Cardiac fibroblast (primary cell): Measurements from ENCODE around the gene ZNF532.
A peak's percentile ranks its signal among the peaks of the same experiment; 100 is the strongest.
"Not testable (repeated sequence)": the region's sequence is repeated elsewhere in the genome, so short reads cannot be mapped to it uniquely, and the experiment has no call there.

Experiments
- DNase-seq, 2 donors: peaks; one replicate each; pipeline versions ENCODE4 v3.0.0 to v3.0.0-alpha.2; 2010; ENCODE audit warnings: low read depth in 2 of 2
- H3K4me3 ChIP-seq, 2 donors: replicated peaks in 1 of 2; 1 replicate in 1 of 2; 2 replicates in 1 of 2; pipeline ENCODE4 v1.5.1; 2011; ENCODE audit warnings: low read depth in 2 of 2, low read length in 2 of 2, mild to moderate bottlenecking in 2 of 2, moderate library complexity in 1 of 2
- TF ChIP-seq, protein P1 (sequence below): IDR thresholded peaks from one replicate; pipeline ENCODE4 v1.5.1; 2011; ENCODE audit warnings: low read depth, mild to moderate bottlenecking, low read length, inconsistent platforms

The ZNF532 gene, protein sequence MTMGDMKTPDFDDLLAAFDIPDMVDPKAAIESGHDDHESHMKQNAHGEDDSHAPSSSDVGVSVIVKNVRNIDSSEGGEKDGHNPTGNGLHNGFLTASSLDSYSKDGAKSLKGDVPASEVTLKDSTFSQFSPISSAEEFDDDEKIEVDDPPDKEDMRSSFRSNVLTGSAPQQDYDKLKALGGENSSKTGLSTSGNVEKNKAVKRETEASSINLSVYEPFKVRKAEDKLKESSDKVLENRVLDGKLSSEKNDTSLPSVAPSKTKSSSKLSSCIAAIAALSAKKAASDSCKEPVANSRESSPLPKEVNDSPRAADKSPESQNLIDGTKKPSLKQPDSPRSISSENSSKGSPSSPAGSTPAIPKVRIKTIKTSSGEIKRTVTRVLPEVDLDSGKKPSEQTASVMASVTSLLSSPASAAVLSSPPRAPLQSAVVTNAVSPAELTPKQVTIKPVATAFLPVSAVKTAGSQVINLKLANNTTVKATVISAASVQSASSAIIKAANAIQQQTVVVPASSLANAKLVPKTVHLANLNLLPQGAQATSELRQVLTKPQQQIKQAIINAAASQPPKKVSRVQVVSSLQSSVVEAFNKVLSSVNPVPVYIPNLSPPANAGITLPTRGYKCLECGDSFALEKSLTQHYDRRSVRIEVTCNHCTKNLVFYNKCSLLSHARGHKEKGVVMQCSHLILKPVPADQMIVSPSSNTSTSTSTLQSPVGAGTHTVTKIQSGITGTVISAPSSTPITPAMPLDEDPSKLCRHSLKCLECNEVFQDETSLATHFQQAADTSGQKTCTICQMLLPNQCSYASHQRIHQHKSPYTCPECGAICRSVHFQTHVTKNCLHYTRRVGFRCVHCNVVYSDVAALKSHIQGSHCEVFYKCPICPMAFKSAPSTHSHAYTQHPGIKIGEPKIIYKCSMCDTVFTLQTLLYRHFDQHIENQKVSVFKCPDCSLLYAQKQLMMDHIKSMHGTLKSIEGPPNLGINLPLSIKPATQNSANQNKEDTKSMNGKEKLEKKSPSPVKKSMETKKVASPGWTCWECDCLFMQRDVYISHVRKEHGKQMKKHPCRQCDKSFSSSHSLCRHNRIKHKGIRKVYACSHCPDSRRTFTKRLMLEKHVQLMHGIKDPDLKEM (N-terminal part only)

DNA sequence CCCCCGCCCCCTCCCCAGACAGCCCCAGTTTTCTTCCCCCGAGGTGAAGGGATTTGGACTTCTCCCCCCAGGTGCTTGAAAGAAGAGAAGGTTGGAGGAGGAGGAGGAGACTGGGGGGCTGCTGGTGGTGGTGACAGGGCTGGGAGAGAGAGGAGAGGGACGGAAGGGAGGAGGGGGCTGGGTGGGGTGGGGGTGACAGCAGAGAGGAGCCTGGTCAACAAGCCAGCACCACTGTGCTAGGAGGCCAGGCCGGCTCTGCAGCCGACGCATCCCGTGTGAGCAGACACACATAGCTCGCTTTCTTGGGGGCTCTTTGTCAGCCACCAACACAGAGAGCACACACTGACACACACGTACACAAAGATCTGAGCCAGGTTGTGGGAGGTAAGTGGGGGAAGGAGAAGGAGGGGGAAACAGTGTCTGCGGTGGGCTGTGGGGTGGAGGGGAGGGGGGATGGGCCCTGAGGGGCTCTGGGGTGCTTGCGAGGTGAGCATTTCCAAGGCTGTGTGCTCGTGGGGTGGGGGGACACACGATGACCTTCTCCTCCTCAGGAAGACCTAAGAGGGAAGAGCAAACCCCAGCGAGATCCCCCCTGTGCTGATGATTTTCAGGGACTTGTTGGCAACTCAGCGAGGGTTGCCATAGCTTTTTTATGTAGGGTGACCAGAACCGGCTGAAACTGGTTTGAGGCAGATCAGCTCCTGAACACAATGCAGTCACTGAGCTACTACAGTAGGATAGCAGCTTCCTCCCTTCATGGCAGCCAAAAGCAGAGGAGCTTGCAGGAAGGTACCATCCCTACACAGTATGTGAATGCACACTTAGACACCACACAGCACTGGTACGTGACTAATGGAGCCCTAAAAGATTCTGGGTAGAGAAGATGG, at the start of gene ZNF532:
Gene ZNF532, plus strand, starts transcription at position 732 of the 887 bp plus-strand sequence. CDS start 53,411 bp downstream, outside the sequence.
- TF ChIP-seq, protein P1, sequence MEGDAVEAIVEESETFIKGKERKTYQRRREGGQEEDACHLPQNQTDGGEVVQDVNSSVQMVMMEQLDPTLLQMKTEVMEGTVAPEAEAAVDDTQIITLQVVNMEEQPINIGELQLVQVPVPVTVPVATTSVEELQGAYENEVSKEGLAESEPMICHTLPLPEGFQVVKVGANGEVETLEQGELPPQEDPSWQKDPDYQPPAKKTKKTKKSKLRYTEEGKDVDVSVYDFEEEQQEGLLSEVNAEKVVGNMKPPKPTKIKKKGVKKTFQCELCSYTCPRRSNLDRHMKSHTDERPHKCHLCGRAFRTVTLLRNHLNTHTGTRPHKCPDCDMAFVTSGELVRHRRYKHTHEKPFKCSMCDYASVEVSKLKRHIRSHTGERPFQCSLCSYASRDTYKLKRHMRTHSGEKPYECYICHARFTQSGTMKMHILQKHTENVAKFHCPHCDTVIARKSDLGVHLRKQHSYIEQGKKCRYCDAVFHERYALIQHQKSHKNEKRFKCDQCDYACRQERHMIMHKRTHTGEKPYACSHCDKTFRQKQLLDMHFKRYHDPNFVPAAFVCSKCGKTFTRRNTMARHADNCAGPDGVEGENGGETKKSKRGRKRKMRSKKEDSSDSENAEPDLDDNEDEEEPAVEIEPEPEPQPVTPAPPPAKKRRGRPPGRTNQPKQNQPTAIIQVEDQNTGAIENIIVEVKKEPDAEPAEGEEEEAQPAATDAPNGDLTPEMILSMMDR = no peak
- H3K4me3 ChIP-seq = peak within 1 kb of the TSS in 1 of 2 donors; percentile 51
- peak; percentile 78 to 84 for DNase-seq

DNA sequence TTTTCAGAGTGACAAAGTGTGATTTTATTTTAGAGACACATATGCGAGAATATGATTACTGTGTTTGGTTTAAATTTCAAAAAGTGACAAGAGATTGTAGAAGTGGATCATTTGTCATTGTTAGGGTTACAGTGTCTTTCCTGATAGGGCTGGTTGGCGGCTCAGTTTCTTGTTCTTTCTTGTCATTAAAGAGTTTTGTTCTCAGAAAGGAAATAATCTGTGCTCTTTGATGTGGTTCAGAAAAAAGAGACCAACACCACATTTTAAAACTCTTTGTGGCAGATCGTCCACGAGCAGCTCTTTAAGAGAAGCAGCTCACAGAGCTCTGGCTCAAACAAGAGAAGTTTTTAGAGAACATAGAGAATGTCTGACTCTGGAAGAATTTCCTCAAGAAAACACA, 45.6 kb upstream of the ZNF532 start:
- TF ChIP-seq, protein P1 = no peak
- no peak overlapping the region for H3K4me3 ChIP-seq
- DNase-seq = no peak

DNA sequence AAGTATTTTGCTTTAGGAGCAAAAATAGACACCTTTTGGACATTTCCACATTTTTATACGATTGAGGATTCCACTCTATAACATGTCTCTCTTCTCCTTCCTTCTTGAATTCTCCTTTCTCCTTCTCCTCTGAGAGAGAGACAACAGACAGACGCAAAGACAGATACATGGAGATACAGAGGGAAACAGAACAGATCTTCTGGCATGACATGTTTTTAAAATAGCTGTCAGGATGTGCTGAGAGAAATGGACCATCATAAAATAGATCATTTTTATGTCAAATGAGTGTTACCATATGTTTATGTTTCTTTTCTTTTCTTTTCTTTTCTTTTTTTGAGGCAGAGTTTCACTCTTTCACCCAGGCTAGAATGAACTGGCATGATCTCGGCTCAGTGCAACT, 44.4 kb upstream of the ZNF532 start:
- DNase-seq = no peak
- TF ChIP-seq, protein P1 = no peak
- H3K4me3 ChIP-seq = no peak overlapping the region

DNA sequence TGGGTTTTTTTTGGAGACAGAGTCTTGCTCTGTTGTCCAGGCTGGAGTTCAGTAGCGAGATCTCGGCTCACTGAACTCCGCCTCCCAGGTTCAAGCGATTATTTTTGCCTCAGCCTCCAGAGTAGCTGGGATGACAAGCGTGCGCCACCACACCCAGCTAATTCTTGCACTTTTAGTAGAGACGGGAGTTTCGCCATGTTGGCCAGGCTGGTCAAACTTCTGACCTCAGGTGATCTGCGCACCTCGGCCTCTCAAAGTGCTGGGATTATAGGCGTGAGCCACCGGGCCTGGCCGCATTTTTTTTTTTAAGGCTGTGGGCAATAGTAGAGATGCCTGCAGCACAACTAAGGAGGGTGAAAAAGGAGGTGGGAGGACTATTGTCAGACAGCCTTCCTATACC, 41.7 kb upstream of the ZNF532 start:
- no peak overlapping the region for H3K4me3 ChIP-seq
- no peak for DNase-seq
- TF ChIP-seq, protein P1 = no peak

DNA sequence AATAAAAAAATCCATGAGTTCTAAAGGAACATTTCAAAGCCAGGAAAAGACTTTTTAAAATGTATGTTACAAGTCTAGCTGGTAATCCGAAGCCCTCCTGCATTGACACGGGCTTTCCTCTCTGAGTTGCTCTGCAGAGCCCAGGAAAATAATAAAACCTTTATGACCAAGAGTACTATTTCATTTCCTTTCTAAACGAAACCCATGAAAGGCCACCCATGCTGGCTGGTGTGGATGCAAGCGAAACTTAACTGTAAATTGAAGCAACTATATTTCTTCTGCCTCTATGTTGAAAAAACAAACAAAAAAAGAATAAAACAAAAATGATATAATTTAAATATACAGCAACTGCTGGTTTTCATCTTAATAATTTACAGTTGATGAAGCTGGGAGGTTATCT, 41.3 kb upstream of the ZNF532 start:
- no peak overlapping the region for H3K4me3 ChIP-seq
- DNase-seq = no peak
- TF ChIP-seq, protein P1 = no peak

DNA sequence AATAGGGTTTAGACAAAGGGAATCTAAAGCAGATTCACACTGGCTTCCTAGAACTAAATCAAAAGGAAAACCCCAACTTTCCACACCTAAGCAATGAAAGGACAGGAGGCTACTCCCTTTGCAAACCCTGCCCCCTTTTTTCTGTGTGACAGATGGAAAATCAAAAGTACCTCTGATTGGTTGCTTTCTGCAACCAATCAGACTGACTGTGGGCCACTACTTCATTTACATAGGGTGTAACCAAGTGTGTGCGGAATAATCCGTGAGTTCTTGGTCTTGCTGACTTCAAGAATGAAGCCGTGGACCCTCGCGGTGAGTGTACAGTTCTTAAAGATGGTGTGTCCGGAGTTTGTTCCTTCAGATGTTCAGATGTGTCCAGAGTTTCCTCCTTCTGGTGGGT, 37.8 kb upstream of the ZNF532 start:
- DNase-seq, H3K4me3 ChIP-seq: not testable (repeated sequence)
